H9 (cell line): ENCODE data around the gene PALD1. TPM values are rescaled to one million over a fixed set of nuclear protein-coding genes. Genes with fewer than 3 reads are reported as not detected.
A peak's percentile ranks its signal among the peaks of the same experiment; 100 is the strongest.

Experiments used
- DNase-seq: peaks from one replicate; pipeline ENCODE4 v3.0.0-alpha.2; 2017
- H2AFZ ChIP-seq: one replicate; pipeline ENCODE4 v1.6.1; 2013; ENCODE audit warnings: mild to moderate bottlenecking, low read length, control low read depth, moderate library complexity
- H2AK5ac ChIP-seq: 2 replicates; pipeline ENCODE4 v1.6.1; 2013; ENCODE audit warnings: low read length, control low read depth, mixed read lengths; ENCODE audit not compliant: insufficient read length
- H2BK120ac ChIP-seq: one replicate; pipeline ENCODE4 v1.6.1; 2013; ENCODE audit warnings: low read depth, mild to moderate bottlenecking, low read length, control low read depth, inconsistent platforms; ENCODE audit not compliant: poor library complexity, severe bottlenecking
- H2BK12ac ChIP-seq: 2 replicates; pipeline ENCODE4 v1.6.1; 2013; ENCODE audit warnings: low read length, control low read depth, mixed read lengths, low read depth; ENCODE audit not compliant: insufficient read length
- H2BK15ac ChIP-seq: 2 replicates; pipeline ENCODE4 v1.6.1; 2013; ENCODE audit warnings: low read depth, low read length, control low read depth
- H2BK20ac ChIP-seq: one replicate; pipeline ENCODE4 v1.6.1; 2013; ENCODE audit warnings: low read depth, mild to moderate bottlenecking, low read length, control low read depth, inconsistent platforms; ENCODE audit not compliant: poor library complexity, severe bottlenecking
- H2BK5ac ChIP-seq: 2 replicates; pipeline ENCODE4 v1.6.1; 2013; ENCODE audit warnings: low read length, control low read depth, mixed read lengths; ENCODE audit not compliant: insufficient read length
- H3K14ac ChIP-seq: 2 replicates; pipeline ENCODE4 v1.6.1; 2013; ENCODE audit warnings: low read length, control low read depth; ENCODE audit not compliant: insufficient read depth
- H3K18ac ChIP-seq: 2 replicates; pipeline ENCODE4 v1.6.1; 2013; ENCODE audit warnings: low read depth, mild to moderate bottlenecking, mixed read lengths, low read length, control low read depth; ENCODE audit not compliant: insufficient read length
- H3K23ac ChIP-seq: 2 replicates; pipeline ENCODE4 v1.6.1; 2013; ENCODE audit warnings: low read length, control low read depth, mixed read lengths, low read depth; ENCODE audit not compliant: insufficient read length
- H3K23me2 ChIP-seq: 2 replicates; pipeline ENCODE4 v1.6.1; 2013; ENCODE audit warnings: low read depth, mild to moderate bottlenecking, mixed read lengths, low read length, control low read depth; ENCODE audit not compliant: insufficient read length, poor library complexity, severe bottlenecking
- H3K27ac ChIP-seq: 2 replicates; pipeline ENCODE4 v1.5.1; 2013; ENCODE audit warnings: low read length, control low read depth, mixed read lengths, low read depth; ENCODE audit not compliant: insufficient read length
- H3K27me3 ChIP-seq: 2 replicates; pipeline ENCODE4 v1.6.1; 2013; ENCODE audit warnings: low read length, control low read depth, inconsistent platforms; ENCODE audit not compliant: insufficient read depth
- H3K4ac ChIP-seq: 2 replicates; pipeline ENCODE4 v1.6.1; 2013; ENCODE audit warnings: low read depth, mild to moderate bottlenecking, control low read depth, inconsistent platforms, low read length, moderate library complexity
- H3K4me1 ChIP-seq: 2 replicates; pipeline ENCODE4 v1.6.1; 2013; ENCODE audit warnings: low read length, control low read depth, inconsistent platforms; ENCODE audit not compliant: insufficient read depth
- H3K4me2 ChIP-seq: 2 replicates; pipeline ENCODE4 v1.6.1; 2013; ENCODE audit warnings: low read length, control low read depth, mixed read lengths; ENCODE audit not compliant: insufficient read length, insufficient read depth
- H3K56ac ChIP-seq: 2 replicates; pipeline ENCODE4 v1.6.1; 2013; ENCODE audit warnings: low read depth, mild to moderate bottlenecking, mixed read lengths, low read length, control low read depth; ENCODE audit not compliant: insufficient read length
- H3K79me1 ChIP-seq: 2 replicates; pipeline ENCODE4 v1.6.1; 2013; ENCODE audit warnings: low read depth, mild to moderate bottlenecking, moderate library complexity, low read length, control low read depth, inconsistent platforms; ENCODE audit not compliant: insufficient read depth, poor library complexity, severe bottlenecking
- H3K79me2 ChIP-seq: 2 replicates; pipeline ENCODE4 v1.6.1; 2013; ENCODE audit warnings: low read length, control low read depth, inconsistent platforms; ENCODE audit not compliant: insufficient read depth
- H3K9ac ChIP-seq: 2 replicates; pipeline ENCODE4 v1.6.1; 2013; ENCODE audit warnings: low read length, control low read depth, mixed read lengths; ENCODE audit not compliant: insufficient read length; ENCODE audit errors: extremely low read depth
- H3K9me3 ChIP-seq: one replicate; pipeline ENCODE4 v1.6.1; 2013; ENCODE audit warnings: low read depth, low read length, inconsistent platforms; ENCODE audit not compliant: control insufficient read depth
- H3T11ph ChIP-seq: one replicate; pipeline ENCODE4 v1.6.1; 2013; ENCODE audit warnings: mild to moderate bottlenecking, low read length, control low read depth, inconsistent platforms
- H4K20me1 ChIP-seq: one replicate; pipeline ENCODE4 v1.6.1; 2013; ENCODE audit not compliant: control insufficient read depth, insufficient read length, insufficient read depth
- H4K5ac ChIP-seq: 2 replicates; pipeline ENCODE4 v1.6.1; 2013; ENCODE audit warnings: low read depth, mild to moderate bottlenecking, mixed read lengths, low read length, control low read depth; ENCODE audit not compliant: insufficient read length
- H4K8ac ChIP-seq: replicated peaks from 2 replicates; pipeline ENCODE4 v1.6.1; 2013; ENCODE audit warnings: low read length, control low read depth, mixed read lengths, low read depth; ENCODE audit not compliant: insufficient read length
- H4K91ac ChIP-seq: 2 replicates; pipeline ENCODE4 v1.6.1; 2013; ENCODE audit warnings: low read depth, mild to moderate bottlenecking, moderate library complexity, mixed read lengths, low read length, control low read depth; ENCODE audit not compliant: insufficient read length
- H3K27ac Mint-ChIP-seq, 3 experiments: 2 replicates in 2 of 3; 3 replicates in 1 of 3; pipeline ENCODE4 v1.8.0; 2020 to 2021; ENCODE audit warnings: mixed read lengths in 3 of 3, mild to moderate bottlenecking in 1 of 3, moderate library complexity in 1 of 3
- H3K27me3 Mint-ChIP-seq: 2 replicates; pipeline ENCODE4 v1.8.0; 2021; ENCODE audit warnings: low read depth, mild to moderate bottlenecking, moderate library complexity, mixed read lengths
- H3K36me3 Mint-ChIP-seq, 3 experiments: 2 replicates in 2 of 3; 3 replicates in 1 of 3; pipeline ENCODE4 v1.8.0; 2020 to 2021; ENCODE audit warnings: low read depth in 3 of 3, mixed read lengths in 3 of 3; ENCODE audit not compliant: insufficient read depth in 1 of 3
- H3K4me1 Mint-ChIP-seq, 2 experiments: 2 replicates each; pipeline ENCODE4 v1.8.0; 2020; ENCODE audit warnings: mixed read lengths in 2 of 2
- H3K4me3 Mint-ChIP-seq, 2 experiments: 2 replicates in 1 of 2; 3 replicates in 1 of 2; pipeline ENCODE4 v1.8.0; 2020 to 2021; ENCODE audit warnings: mild to moderate bottlenecking in 2 of 2, mixed read lengths in 2 of 2, moderate library complexity in 1 of 2
- H3K9me3 Mint-ChIP-seq, 2 experiments: 2 replicates in 1 of 2; 3 replicates in 1 of 2; pipeline ENCODE4 v1.8.0; 2020; ENCODE audit warnings: mild to moderate bottlenecking in 2 of 2, mixed read lengths in 2 of 2, moderate library complexity in 1 of 2
- WGBS: extraction: QIAGEN DNeasy Blood & Tissue Kit; methylation state at CpG from one replicate; pipeline ENCODE4 v1.1.7; 2013; ENCODE audit warnings: missing lambda C conversion rate, low lambda C conversion rate, mixed read lengths; ENCODE audit not compliant: insufficient read length; ENCODE audit errors: extremely low coverage; 5-methylcytosine and 5-hydroxymethylcytosine counted together
- total RNA-seq: library from RNA; stranded (reverse); gene quantifications from 2 replicates; pipeline ENCODE4 v1.2.1, GENCODE V29; 2021
- TF ChIP-seq, protein P1 (sequence below): fragments of 200-600 bp; sonication (generic); conservative IDR thresholded peaks from 3 replicates; pipeline ENCODE4 v1.8.0; 2021; ENCODE audit warnings: antibody characterized with exemption, mild to moderate bottlenecking

Gene PALD1
- total RNA-seq, 1 experiment from 2014 or later: 21.1 TPM

DNA sequence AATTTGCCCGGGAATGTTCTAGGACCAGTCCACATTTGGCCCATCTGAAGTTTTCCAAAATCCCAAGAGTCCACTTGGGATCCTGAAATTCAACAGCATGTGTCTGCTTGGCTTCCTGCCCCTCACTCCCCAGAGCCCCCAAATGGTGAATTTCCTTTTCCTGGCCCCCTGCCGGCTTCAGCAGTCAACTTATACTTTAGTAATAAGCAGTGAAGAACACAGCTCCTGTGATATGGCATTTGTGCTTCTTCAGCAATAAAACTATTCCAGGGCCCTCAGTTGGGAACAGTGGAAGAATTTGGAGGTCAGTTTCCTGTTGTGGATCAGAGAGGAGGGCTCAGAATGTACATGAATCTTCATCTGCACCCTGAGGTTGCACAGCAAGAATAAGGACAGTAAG, 72.9 kb downstream of the PALD1 start:
- no peak overlapping the region for H4K5ac ChIP-seq
- H3K27me3 ChIP-seq: no peaks in the 10 kb centered on the region
- H3K36me3 Mint-ChIP-seq: peaks cover 10 to 29% (median 11%) of the 10 kb centered on the region in 3 experiments; a peak in 4 of 7 replicates
- H3K23ac ChIP-seq: no peak overlapping the region
- peak overlapping the region in 1 of 3 experiments; percentile 18; a peak in 1 of 7 replicates for H3K27ac Mint-ChIP-seq
- no peak overlapping the region for H3K4me3 Mint-ChIP-seq
- H3T11ph ChIP-seq: no peak overlapping the region
- TF ChIP-seq, protein P1, sequence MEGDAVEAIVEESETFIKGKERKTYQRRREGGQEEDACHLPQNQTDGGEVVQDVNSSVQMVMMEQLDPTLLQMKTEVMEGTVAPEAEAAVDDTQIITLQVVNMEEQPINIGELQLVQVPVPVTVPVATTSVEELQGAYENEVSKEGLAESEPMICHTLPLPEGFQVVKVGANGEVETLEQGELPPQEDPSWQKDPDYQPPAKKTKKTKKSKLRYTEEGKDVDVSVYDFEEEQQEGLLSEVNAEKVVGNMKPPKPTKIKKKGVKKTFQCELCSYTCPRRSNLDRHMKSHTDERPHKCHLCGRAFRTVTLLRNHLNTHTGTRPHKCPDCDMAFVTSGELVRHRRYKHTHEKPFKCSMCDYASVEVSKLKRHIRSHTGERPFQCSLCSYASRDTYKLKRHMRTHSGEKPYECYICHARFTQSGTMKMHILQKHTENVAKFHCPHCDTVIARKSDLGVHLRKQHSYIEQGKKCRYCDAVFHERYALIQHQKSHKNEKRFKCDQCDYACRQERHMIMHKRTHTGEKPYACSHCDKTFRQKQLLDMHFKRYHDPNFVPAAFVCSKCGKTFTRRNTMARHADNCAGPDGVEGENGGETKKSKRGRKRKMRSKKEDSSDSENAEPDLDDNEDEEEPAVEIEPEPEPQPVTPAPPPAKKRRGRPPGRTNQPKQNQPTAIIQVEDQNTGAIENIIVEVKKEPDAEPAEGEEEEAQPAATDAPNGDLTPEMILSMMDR: no peak
- H2BK12ac ChIP-seq: no peak overlapping the region
- no peak overlapping the region for H2BK20ac ChIP-seq
- no peaks in the 10 kb centered on the region for H3K9me3 ChIP-seq
- no peak overlapping the region for H3K56ac ChIP-seq
- H3K4me2 ChIP-seq: no peak overlapping the region
- H2BK120ac ChIP-seq: no peak overlapping the region
- no peak for DNase-seq
- no peak overlapping the region for H4K8ac ChIP-seq
- no peak overlapping the region for H3K18ac ChIP-seq
- no peaks in the 10 kb centered on the region for H3K4me1 ChIP-seq
- no peak overlapping the region for H2AFZ ChIP-seq
- H2BK15ac ChIP-seq: no peak overlapping the region
- H3K9ac ChIP-seq: no peak overlapping the region
- no peaks in the 10 kb centered on the region for H3K23me2 ChIP-seq
- no peaks in the 10 kb centered on the region for H4K20me1 ChIP-seq
- no peaks in the 10 kb centered on the region for H3K9me3 Mint-ChIP-seq
- no peak overlapping the region for H3K14ac ChIP-seq
- WGBS: no CpG with 5 or more reads among the region's 2 CpGs
- H4K91ac ChIP-seq: no peak overlapping the region
- H2BK5ac ChIP-seq: no peak overlapping the region
- 0 out of 4 replicates have a peak, but pooled peaks cover 0 to 2% of the 10 kb centered on the region in 2 experiments for H3K4me1 Mint-ChIP-seq
- H3K27ac ChIP-seq: no peak overlapping the region
- H3K27me3 Mint-ChIP-seq: no peaks in the 10 kb centered on the region
- no peaks in the 10 kb centered on the region for H3K79me2 ChIP-seq
- H2AK5ac ChIP-seq: no peak overlapping the region
- no peak overlapping the region for H3K4ac ChIP-seq
- no peaks in the 10 kb centered on the region for H3K79me1 ChIP-seq
